Activated naive CD8-positive, alpha-beta T cell treated with anti-CD3 and anti-CD28 coated beads, Interleukin-2, amount 10 ng/mL, durations not matched to agents 7 days and 5 days (primary cell): Measurements from ENCODE around the gene LAMA5. TPM values are rescaled to one million over a fixed set of nuclear protein-coding genes. Genes with fewer than 3 reads are reported as not detected.
A peak's percentile ranks its signal among the peaks of the same experiment; 100 is the strongest.

ENCODE experiments used
- ATAC-seq: fragments of 150-1000 bp; cut with Tn5 transposase; one replicate; pipeline ENCODE4 v1.10.0; 2021; ENCODE audit warnings: low read depth, moderate library complexity
- POLR2A ChIA-PET: fragments of 350-600 bp; sonication (Branson Sonifier 250); formaldehyde crosslinking; loops from one replicate; lab custom pipeline; 2021; ENCODE audit warnings: antibody characterized with exemption; lab: Charles Lee
- DNase-seq: peaks from one replicate; pipeline ENCODE4 v3.0.0; 2021
- H3K27ac Mint-ChIP-seq: one replicate; pipeline ENCODE4 v1.8.0; 2022; ENCODE audit warnings: mild to moderate bottlenecking, mixed read lengths
- H3K27me3 Mint-ChIP-seq: one replicate; pipeline ENCODE4 v1.8.0; 2022; ENCODE audit warnings: mild to moderate bottlenecking, moderate library complexity, mixed read lengths
- H3K36me3 Mint-ChIP-seq: one replicate; pipeline ENCODE4 v1.8.0; 2021; ENCODE audit warnings: mild to moderate bottlenecking, mixed read lengths
- H3K4me1 Mint-ChIP-seq: one replicate; pipeline ENCODE4 v1.8.0; 2021; ENCODE audit warnings: mixed read lengths
- H3K4me3 Mint-ChIP-seq: one replicate; pipeline ENCODE4 v1.8.0; 2022; ENCODE audit warnings: mild to moderate bottlenecking, moderate library complexity, mixed read lengths
- H3K9me3 Mint-ChIP-seq: one replicate; pipeline ENCODE4 v1.8.0; 2021; ENCODE audit warnings: mixed read lengths
- total RNA-seq, 2 experiments: library from RNA; stranded (reverse); gene quantifications; one replicate each; pipeline ENCODE4 v1.2.3, GENCODE V29; 2021

LAMA5 gene
- under 1 TPM; 0.54 to 0.80 TPM for total RNA-seq

GRCh38 chr20:62367136-62367632, at the start of gene LAMA5:
Gene LAMA5 (minus strand): TSS chr20:62367312. CDS start chr20:62367245, 67 bp downstream.
- H3K4me1 Mint-ChIP-seq, result peaks cover 2% of the 10 kb centered on the region
- no peak within 1 kb of the TSS for H3K27ac Mint-ChIP-seq
- POLR2A ChIA-PET, result no interaction called here
- no peaks in the 10 kb centered on the region for H3K9me3 Mint-ChIP-seq
- peak; percentile 20 for ATAC-seq
- peak; percentile 59 for DNase-seq
- H3K4me3 Mint-ChIP-seq, result peak within 1 kb of the TSS; percentile 45
- peaks cover 29% of the 10 kb centered on the region for H3K27me3 Mint-ChIP-seq
- H3K36me3 Mint-ChIP-seq, result no peaks in the 10 kb centered on the region

- POLR2A ChIA-PET, result no interaction called here
- Mint-ChIP-seq H3K4me3 (no peak overlapping the region), H3K27me3 (no peaks in the 10 kb centered on the region), H3K36me3 (no peaks in the 10 kb centered on the region), H3K27ac (no peak overlapping the region), H3K9me3 (no peaks in the 10 kb centered on the region), H3K4me1 (no peaks in the 10 kb centered on the region)
- ATAC-seq (no peak), DNase-seq (no peak)
Measured at GRCh38 chr20:62415354-62416111, 48.4 kb upstream of the LAMA5 start.

GRCh38 chr20:62413896-62414481, 46.9 kb upstream of the LAMA5 start:
- Mint-ChIP-seq H3K4me3 (no peak overlapping the region), H3K36me3 (no peaks in the 10 kb centered on the region), H3K27me3 (peaks cover 3% of the 10 kb centered on the region), H3K27ac (no peak overlapping the region), H3K9me3 (no peaks in the 10 kb centered on the region), H3K4me1 (no peaks in the 10 kb centered on the region)
- POLR2A ChIA-PET, result no interaction called here
- no peak for ATAC-seq
- no peak for DNase-seq

- Mint-ChIP-seq H3K36me3 (no peaks in the 10 kb centered on the region), H3K27ac (no peak overlapping the region), H3K27me3 (peaks cover 3% of the 10 kb centered on the region), H3K4me3 (no peak overlapping the region), H3K9me3 (no peaks in the 10 kb centered on the region), H3K4me1 (no peaks in the 10 kb centered on the region)
- DNase-seq (no peak), ATAC-seq (no peak)
- POLR2A ChIA-PET, result no interaction called here
Measured at GRCh38 chr20:62413025-62413570, 46.0 kb upstream of the LAMA5 start.

GRCh38 chr20:62412194-62413024, 45.3 kb upstream of the LAMA5 start:
- ATAC-seq (no peak), DNase-seq (no peak)
- Mint-ChIP-seq H3K27me3 (peaks cover 3% of the 10 kb centered on the region), H3K9me3 (no peaks in the 10 kb centered on the region), H3K36me3 (no peaks in the 10 kb centered on the region), H3K27ac (no peak overlapping the region), H3K4me3 (no peak overlapping the region), H3K4me1 (no peaks in the 10 kb centered on the region)
- POLR2A ChIA-PET, result no interaction called here

GRCh38 chr20:62411479-62412193, 44.5 kb upstream of the LAMA5 start:
- no peak for ATAC-seq
- Mint-ChIP-seq H3K4me3 (no peak overlapping the region), H3K36me3 (no peaks in the 10 kb centered on the region), H3K27ac (no peak overlapping the region), H3K9me3 (no peaks in the 10 kb centered on the region), H3K27me3 (peaks cover 3% of the 10 kb centered on the region), H3K4me1 (no peaks in the 10 kb centered on the region)
- DNase-seq, result no peak
- POLR2A ChIA-PET, result no interaction called here

GRCh38 chr20:62410746-62411478, 43.8 kb upstream of the LAMA5 start:
- Mint-ChIP-seq H3K4me3 (no peak overlapping the region), H3K4me1 (peaks cover 3% of the 10 kb centered on the region), H3K27ac (no peak overlapping the region)

GRCh38 chr20:62409931-62410745, 43.0 kb upstream of the LAMA5 start:
- H3K4me3 Mint-ChIP-seq, result peak overlapping the region; percentile 35
- no peak for ATAC-seq
- POLR2A ChIA-PET, result interaction anchor here (0.7 to 1.7 kb wide), 3 partner anchors 23 to 386 kb away, joined by 3 to 13 read pairs (median 4); partner anchors contain the start of genes ADRM1, MRGBP and RPS21
- H3K27me3 Mint-ChIP-seq, result peaks cover 3% of the 10 kb centered on the region
- H3K27ac Mint-ChIP-seq, result no peak overlapping the region
- no peaks in the 10 kb centered on the region for H3K9me3 Mint-ChIP-seq
- no peaks in the 10 kb centered on the region for H3K36me3 Mint-ChIP-seq
- DNase-seq, result peak; percentile 63
- peaks cover 9% of the 10 kb centered on the region for H3K4me1 Mint-ChIP-seq

More at GRCh38 chr20:62410746-62411478, 43.8 kb upstream of the LAMA5 start:
- Mint-ChIP-seq H3K27me3 (peaks cover 3% of the 10 kb centered on the region), H3K36me3 (no peaks in the 10 kb centered on the region), H3K9me3 (no peaks in the 10 kb centered on the region)
- DNase-seq, result no peak
- ATAC-seq, result no peak
- POLR2A ChIA-PET, result interaction anchor here (1.7 kb wide), 1 partner anchor 24 kb away, joined by 13 read pairs; the partner anchor contains the start of gene RPS21

- no peak for ATAC-seq
- H3K4me3 Mint-ChIP-seq, result no peak overlapping the region
- no peaks in the 10 kb centered on the region for H3K36me3 Mint-ChIP-seq
- no peak for DNase-seq
- H3K4me1 Mint-ChIP-seq, result peaks cover 11% of the 10 kb centered on the region
- H3K9me3 Mint-ChIP-seq, result no peaks in the 10 kb centered on the region
- no peak overlapping the region for H3K27ac Mint-ChIP-seq
- POLR2A ChIA-PET, result interaction anchor here (0.7 to 1.7 kb wide), 3 partner anchors 23 to 387 kb away, joined by 3 to 13 read pairs (median 4); partner anchors contain the start of genes ADRM1, MRGBP and RPS21
- H3K27me3 Mint-ChIP-seq, result peaks cover 3% of the 10 kb centered on the region
Measured at GRCh38 chr20:62409086-62409853, 42.2 kb upstream of the LAMA5 start.

GRCh38 chr20:62408640-62409039, 41.5 kb upstream of the LAMA5 start:
- POLR2A ChIA-PET, result no interaction called here
- Mint-ChIP-seq H3K27me3 (peaks cover 3% of the 10 kb centered on the region), H3K4me1 (peaks cover 11% of the 10 kb centered on the region), H3K9me3 (no peaks in the 10 kb centered on the region), H3K36me3 (no peaks in the 10 kb centered on the region), H3K27ac (no peak overlapping the region), H3K4me3 (no peak overlapping the region)
- no peak for DNase-seq
- no peak for ATAC-seq

- Mint-ChIP-seq H3K27me3 (peaks cover 3% of the 10 kb centered on the region), H3K27ac (peak overlapping the region; percentile 90), H3K4me3 (no peak overlapping the region), H3K9me3 (no peaks in the 10 kb centered on the region), H3K36me3 (no peaks in the 10 kb centered on the region), H3K4me1 (peaks cover 11% of the 10 kb centered on the region)
- no peak for DNase-seq
- POLR2A ChIA-PET, result interaction anchor here (0.7 to 0.9 kb wide), 3 partner anchors 21 to 386 kb away, joined by 3 to 7 read pairs (median 3); partner anchors contain the start of gene RPS21
- no peak for ATAC-seq
Measured at GRCh38 chr20:62408055-62408454, 40.9 kb upstream of the LAMA5 start.
